GM06990 (cell line): ENCODE data around the gene ROBO4.

Source experiments
- DNase-seq: peaks from one replicate; pipeline ENCODE4 v3.0.0-alpha.2; 2011; ENCODE audit not compliant: insufficient read length; ENCODE audit errors: extremely low read depth
- H3K27me3 ChIP-seq: replicated peaks from 2 replicates; pipeline ENCODE4 v1.6.0; 2011; ENCODE audit warnings: low read length; ENCODE audit not compliant: control insufficient read depth, insufficient read depth
- H3K36me3 ChIP-seq: 2 replicates; pipeline ENCODE4 v1.5.1; 2011; ENCODE audit warnings: low read length; ENCODE audit not compliant: control insufficient read depth, insufficient read depth
- H3K4me3 ChIP-seq: replicated peaks from 2 replicates; pipeline ENCODE4 v1.5.1; 2011; ENCODE audit warnings: low read depth, mild to moderate bottlenecking, control low read depth, low read length
- CTCF ChIP-seq: IDR thresholded peaks from 2 replicates; pipeline ENCODE4 v1.5.1; 2011; ENCODE audit warnings: low read length, control low read depth, mild to moderate bottlenecking, inconsistent platforms; ENCODE audit not compliant: insufficient read depth, poor library complexity, severe bottlenecking

ROBO4 gene

GRCh38 chr11:124873951-124874350, 23.7 kb downstream of the ROBO4 start:
- H3K4me3 ChIP-seq, result no peak overlapping the region
- no peak for TF ChIP-seq CTCF
- H3K36me3 ChIP-seq, result no peaks in the 10 kb centered on the region
- peaks cover 5% of the 10 kb centered on the region for H3K27me3 ChIP-seq
- DNase-seq, result no peak

GRCh38 chr11:124872741-124873140, 24.9 kb downstream of the ROBO4 start:
- TF ChIP-seq CTCF, result no peak

GRCh38 chr11:124872280-124872679, 25.4 kb downstream of the ROBO4 start:
- DNase-seq, result no peak
- Histone ChIP-seq H3K4me3 (no peak overlapping the region), H3K27me3 (peaks cover 5% of the 10 kb centered on the region)

More at GRCh38 chr11:124872741-124873140, 24.9 kb downstream of the ROBO4 start:
- no peak for DNase-seq
- no peak overlapping the region for H3K4me3 ChIP-seq
- H3K27me3 ChIP-seq, result peaks cover 5% of the 10 kb centered on the region
- H3K36me3 ChIP-seq, result no peaks in the 10 kb centered on the region

GRCh38 chr11:124870430-124870829, 27.2 kb downstream of the ROBO4 start:
- H3K4me3 ChIP-seq, result no peak overlapping the region
- peaks cover 5% of the 10 kb centered on the region for H3K27me3 ChIP-seq
- H3K36me3 ChIP-seq, result no peaks in the 10 kb centered on the region
- TF ChIP-seq CTCF, result no peak
- no peak for DNase-seq

More at GRCh38 chr11:124872280-124872679, 25.4 kb downstream of the ROBO4 start:
- TF ChIP-seq CTCF, result no peak
- no peaks in the 10 kb centered on the region for H3K36me3 ChIP-seq

- H3K4me3 ChIP-seq, result no peak overlapping the region
- no peaks in the 10 kb centered on the region for H3K36me3 ChIP-seq
- peaks cover 5% of the 10 kb centered on the region for H3K27me3 ChIP-seq
- no peak for TF ChIP-seq CTCF
- no peak for DNase-seq
Observed at GRCh38 chr11:124869856-124870387, 27.7 kb downstream of the ROBO4 start.

GRCh38 chr11:124869331-124869730, 28.3 kb downstream of the ROBO4 start:
- no peak for DNase-seq
- H3K4me3 ChIP-seq, result no peak overlapping the region
- H3K36me3 ChIP-seq, result no peaks in the 10 kb centered on the region
- no peak for TF ChIP-seq CTCF
- H3K27me3 ChIP-seq, result peaks cover 7% of the 10 kb centered on the region
